Right atrium auricular region (tissue), 2 donors: Measurements from ENCODE around the gene UXT. TPM values are rescaled to one million over a fixed set of nuclear protein-coding genes. Genes with fewer than 3 reads are reported as not detected.

ENCODE experiments used
- DNase-seq: peaks from one replicate; pipeline ENCODE4 v3.0.0-alpha.2; 2019; ENCODE audit warnings: low spot score
- H3K27ac ChIP-seq, 2 donors: fragments of 200-600 bp; sonication (generic); 1 replicate in 1 of 2; 2 replicates in 1 of 2; pipeline ENCODE4 v1.5.1; 2016 to 2019
- H3K27me3 ChIP-seq, 2 donors: fragments of 200-600 bp; sonication (generic); one replicate each; pipeline versions ENCODE4 v1.5.1 to v1.6.0; 2017 to 2019
- H3K36me3 ChIP-seq: fragments of 200-600 bp; sonication (generic); one replicate; pipeline ENCODE4 v1.5.1; 2016
- H3K4me1 ChIP-seq, 2 donors: fragments of 200-600 bp; sonication (generic); one replicate each; pipeline versions ENCODE4 v1.5.1 to v1.6.0; 2017 to 2019
- H3K4me3 ChIP-seq, 2 donors: fragments of 200-600 bp; sonication (generic); 1 replicate in 1 of 2; 2 replicates in 1 of 2; pipeline ENCODE4 v1.5.1; 2017 to 2019; ENCODE audit warnings: mild to moderate bottlenecking in 1 of 2, moderate library complexity in 1 of 2
- H3K9me3 ChIP-seq, 2 donors: fragments of 200-600 bp; sonication (generic); one replicate each; pipeline ENCODE4 v1.5.1; 2019
- CTCF ChIP-seq, 2 donors: fragments of 200-600 bp; sonication (generic); IDR thresholded peaks; one replicate each; pipeline ENCODE4 v1.5.1; 2019; ENCODE audit warnings: antibody characterized with exemption in 2 of 2
- total RNA-seq, 2 donors: library from RNA; depleted of rRNA; stranded (reverse); fragments of >200 nt; gene quantifications; one replicate each; pipeline ENCODE4 v1.1.0, GENCODE V29; 2016

UXT gene
- total RNA-seq, 2 donors from 2014 or later = 108 to 158 TPM

- Histone ChIP-seq H3K4me1 (peaks cover 0 to 8% of the 10 kb centered on the region in 2 donors), H3K27ac (peak overlapping the region; percentile 67 to 91), H3K27me3 (no peaks in the 10 kb centered on the region), H3K4me3 (peak overlapping the region; percentile 29 to 70), H3K36me3 (peaks cover 11% of the 10 kb centered on the region), H3K9me3 (no peaks in the 10 kb centered on the region)
- DNase-seq = no peak
- TF ChIP-seq CTCF (IDR thresholded peaks at IDR 0.05) = no peak
Observed at GRCh38 chrX:47651043-47651905, 7.7 kb downstream of the UXT start.

GRCh38 chrX:47650164-47651042 lies 8.6 kb downstream of the UXT start, which contains the start of gene ELK1:
ELK1 (minus strand) TSS chrX:47650563; CDS start chrX:47641441, 9,122 bp downstream.
- peak; percentile 98 for DNase-seq
- H3K27ac ChIP-seq = peak within 1 kb of the TSS; percentile 86 to 91
- H3K4me1 ChIP-seq = peaks cover 0 to 8% of the 10 kb centered on the region in 2 donors
- no peaks in the 10 kb centered on the region for H3K27me3 ChIP-seq
- no peaks in the 10 kb centered on the region for H3K9me3 ChIP-seq
- no peak for TF ChIP-seq CTCF (IDR thresholded peaks at IDR 0.05)
- H3K36me3 ChIP-seq = peaks cover 7% of the 10 kb centered on the region
- peak within 1 kb of the TSS; percentile 69 to 70 for H3K4me3 ChIP-seq

GRCh38 chrX:47649781-47650163 lies 9.2 kb downstream of the UXT start:
- Histone ChIP-seq H3K27me3 (no peaks in the 10 kb centered on the region), H3K27ac (peak overlapping the region; percentile 86 to 91), H3K4me1 (peaks cover 0 to 8% of the 10 kb centered on the region in 2 donors), H3K36me3 (peaks cover 7% of the 10 kb centered on the region), H3K4me3 (peak overlapping the region; percentile 69 to 70), H3K9me3 (no peaks in the 10 kb centered on the region)
- no peak for TF ChIP-seq CTCF (IDR thresholded peaks at IDR 0.05)
- peak; percentile 50 for DNase-seq

- no peak for TF ChIP-seq CTCF (IDR thresholded peaks at IDR 0.05)
- Histone ChIP-seq H3K27ac (no peak overlapping the region), H3K36me3 (peaks cover 7% of the 10 kb centered on the region), H3K27me3 (no peaks in the 10 kb centered on the region), H3K9me3 (no peaks in the 10 kb centered on the region), H3K4me3 (peak overlapping the region in 1 of 2 donors; percentile 70), H3K4me1 (peaks cover 0 to 8% of the 10 kb centered on the region in 2 donors)
- no peak for DNase-seq
Observed at GRCh38 chrX:47649271-47649670, 9.7 kb downstream of the UXT start.

- Histone ChIP-seq H3K27ac (no peak overlapping the region), H3K36me3 (no peaks in the 10 kb centered on the region), H3K9me3 (no peaks in the 10 kb centered on the region), H3K27me3 (no peaks in the 10 kb centered on the region), H3K4me3 (no peak overlapping the region), H3K4me1 (peaks cover 0 to 8% of the 10 kb centered on the region in 2 donors)
- no peak for TF ChIP-seq CTCF (IDR thresholded peaks at IDR 0.05)
- no peak for DNase-seq
Observed at GRCh38 chrX:47648376-47648775, 10.6 kb downstream of the UXT start.
